ENCODE measurements around the gene NUDT16.

Gene NUDT16

GRCh38 chr3:131405411-131405810 is 23.8 kb downstream of the NUDT16 start:
- DNase-seq (ENCODE audit: extremely low read depth, low read depth): no peak
- no peak overlapping the region for H3K4me3 ChIP-seq (replicated peaks; ENCODE audit: low read depth, low read length)
- no peak for TF ChIP-seq CTCF (IDR thresholded peaks at IDR 0.05; ENCODE audit: low read depth, low read length, missing control alignments)

GRCh38 chr3:131406274-131406673 is 24.7 kb downstream of the NUDT16 start:
- H3K4me3 ChIP-seq (replicated peaks; ENCODE audit: low read depth, low read length): no peak overlapping the region
- no peak for DNase-seq (ENCODE audit: extremely low read depth, low read depth)
- no peak for TF ChIP-seq CTCF (IDR thresholded peaks at IDR 0.05; ENCODE audit: low read depth, low read length, missing control alignments)

DNA sequence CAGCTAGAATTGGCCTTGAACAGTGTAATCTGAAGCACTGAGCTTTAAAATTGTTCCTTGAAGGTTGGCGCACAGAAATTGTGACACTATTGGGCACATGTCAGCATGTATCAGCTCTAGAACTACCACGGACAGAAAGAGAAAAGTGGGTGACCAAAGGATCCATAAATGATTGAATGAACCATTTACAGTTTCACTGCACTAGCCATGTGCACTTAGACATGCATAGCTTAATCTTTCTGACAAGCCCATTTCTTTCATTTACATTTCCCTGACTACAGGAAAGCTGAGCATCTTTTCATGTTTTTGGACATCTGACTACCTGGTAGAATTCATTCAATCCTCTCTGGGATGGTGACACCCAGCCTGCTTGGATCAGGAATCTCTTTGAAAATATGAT is 36.2 kb downstream of the NUDT16 start:
- no peak for DNase-seq (ENCODE audit: extremely low read depth, low read depth)
- H3K4me3 ChIP-seq (replicated peaks; ENCODE audit: low read depth, low read length): no peak overlapping the region
- no peak for TF ChIP-seq CTCF (IDR thresholded peaks at IDR 0.05; ENCODE audit: low read depth, low read length, missing control alignments)

DNA sequence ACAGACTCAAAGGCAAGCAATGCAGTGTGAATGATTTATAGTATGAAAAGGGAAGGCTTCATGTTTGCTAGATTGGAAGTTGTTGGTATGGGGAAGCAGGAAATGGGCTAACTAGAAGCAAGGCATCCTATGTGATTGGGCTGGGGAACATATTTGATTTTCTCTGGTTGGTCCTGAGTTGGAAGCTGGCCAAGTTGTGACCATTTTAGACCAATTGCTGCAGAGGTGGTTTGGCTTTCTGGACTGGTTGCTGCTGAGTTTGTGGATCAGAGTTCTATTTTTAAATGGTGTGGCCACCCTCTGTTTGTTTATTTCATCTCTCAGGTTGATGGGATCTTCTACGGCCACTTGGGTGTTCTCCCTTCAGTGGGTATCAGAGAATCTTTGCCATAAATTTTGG is 39.7 kb downstream of the NUDT16 start:
- no peak for TF ChIP-seq CTCF (IDR thresholded peaks at IDR 0.05; ENCODE audit: low read depth, low read length, missing control alignments)
- no peak for DNase-seq (ENCODE audit: extremely low read depth, low read depth)
- H3K4me3 ChIP-seq (replicated peaks; ENCODE audit: low read depth, low read length): no peak overlapping the region

- TF ChIP-seq CTCF (IDR thresholded peaks at IDR 0.05; ENCODE audit: low read depth, low read length, missing control alignments): no peak
- H3K4me3 ChIP-seq (replicated peaks; ENCODE audit: low read depth, low read length): no peak overlapping the region
- DNase-seq (ENCODE audit: extremely low read depth, low read depth): no peak
Observed at GRCh38 chr3:131421957-131422498, 40.5 kb downstream of the NUDT16 start.

DNA sequence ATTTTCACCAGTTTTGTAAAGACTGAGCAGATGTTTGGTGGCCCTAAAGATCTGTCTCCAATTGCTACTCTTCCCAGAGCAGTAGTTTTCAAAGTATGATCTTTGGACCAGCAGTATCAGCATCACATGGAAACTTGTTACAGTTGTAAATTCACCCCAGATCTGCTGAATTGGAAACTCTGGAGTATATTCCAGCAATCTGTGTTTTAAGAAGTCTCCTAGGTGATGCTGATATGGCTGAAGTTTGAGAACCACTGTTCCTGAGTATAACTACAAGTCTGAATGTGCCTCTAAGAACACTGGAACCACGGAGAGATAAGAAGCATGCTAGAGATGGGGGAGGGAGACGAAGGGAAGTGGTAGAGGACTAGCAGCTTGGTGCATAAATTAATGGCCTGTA is 45.7 kb downstream of the NUDT16 start:
- no peak for TF ChIP-seq CTCF (IDR thresholded peaks at IDR 0.05; ENCODE audit: low read depth, low read length, missing control alignments)
- no peak for DNase-seq (ENCODE audit: extremely low read depth, low read depth)
- no peak overlapping the region for H3K4me3 ChIP-seq (replicated peaks; ENCODE audit: low read depth, low read length)

DNA sequence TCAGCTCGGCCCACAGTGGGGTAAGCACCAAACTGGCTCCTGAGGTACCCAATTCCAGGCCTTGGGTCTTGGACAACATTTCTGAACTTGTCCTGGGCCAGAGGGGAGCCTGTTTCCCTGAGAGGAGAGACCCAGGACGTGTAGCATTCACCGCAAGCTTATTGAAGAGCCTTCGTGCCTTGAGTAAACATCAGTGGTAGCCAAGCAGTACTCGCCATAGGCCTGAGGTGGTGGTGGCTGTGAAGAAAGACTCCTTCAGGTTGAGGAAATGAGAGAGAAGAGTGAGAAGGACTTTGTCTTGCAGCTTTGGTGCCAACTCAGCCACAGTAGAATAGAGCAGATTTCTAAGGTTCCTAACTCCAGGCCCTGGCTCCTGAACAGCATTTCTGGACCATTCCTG is 50.2 kb downstream of the NUDT16 start:
- H3K4me3 ChIP-seq (replicated peaks; ENCODE audit: low read depth, low read length): no peak overlapping the region
- no peak for DNase-seq (ENCODE audit: extremely low read depth, low read depth)
- TF ChIP-seq CTCF (IDR thresholded peaks at IDR 0.05; ENCODE audit: low read depth, low read length, missing control alignments): no peak
